C4-2B (cell line): ENCODE data around the gene GIMAP2.
"Not testable (repeated sequence)": the region's sequence is repeated elsewhere in the genome, so short reads cannot be mapped to it uniquely, and the experiment has no call there.

Source experiments
- H3K27ac ChIP-seq: fragments of 450-650 bp; 2 replicates; pipeline ENCODE4 v1.5.1; 2017
- ZFX ChIP-seq: fragments of 450-650 bp; IDR thresholded peaks from 2 replicates; pipeline ENCODE4 v1.6.1; 2017
- TF ChIP-seq, protein P1 (sequence below): fragments of 450-650 bp; conservative IDR thresholded peaks from 2 replicates; pipeline ENCODE4 v1.5.1; 2017; ENCODE audit warnings: mild to moderate bottlenecking

The GIMAP2 gene

DNA sequence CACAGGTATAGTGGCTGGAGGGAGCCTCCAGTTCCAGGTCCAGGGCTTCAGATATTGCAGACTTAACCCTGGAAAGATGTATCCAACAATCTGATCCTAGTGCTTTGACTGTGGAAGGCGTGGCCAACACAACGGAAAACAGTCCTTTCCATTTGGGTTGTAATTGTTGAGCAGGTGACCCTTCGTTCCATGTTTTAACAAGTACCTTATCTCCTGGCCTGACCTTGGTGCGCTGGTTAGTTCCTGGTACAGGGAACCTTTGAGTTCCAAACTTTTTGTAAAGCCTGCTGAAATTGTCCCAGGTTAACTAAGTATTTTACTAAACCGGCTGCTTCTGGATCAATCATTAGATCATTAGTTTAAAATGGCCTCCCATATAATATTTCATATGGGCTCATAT, 29.5 kb upstream of the GIMAP2 start:
- TF ChIP-seq, protein P1, sequence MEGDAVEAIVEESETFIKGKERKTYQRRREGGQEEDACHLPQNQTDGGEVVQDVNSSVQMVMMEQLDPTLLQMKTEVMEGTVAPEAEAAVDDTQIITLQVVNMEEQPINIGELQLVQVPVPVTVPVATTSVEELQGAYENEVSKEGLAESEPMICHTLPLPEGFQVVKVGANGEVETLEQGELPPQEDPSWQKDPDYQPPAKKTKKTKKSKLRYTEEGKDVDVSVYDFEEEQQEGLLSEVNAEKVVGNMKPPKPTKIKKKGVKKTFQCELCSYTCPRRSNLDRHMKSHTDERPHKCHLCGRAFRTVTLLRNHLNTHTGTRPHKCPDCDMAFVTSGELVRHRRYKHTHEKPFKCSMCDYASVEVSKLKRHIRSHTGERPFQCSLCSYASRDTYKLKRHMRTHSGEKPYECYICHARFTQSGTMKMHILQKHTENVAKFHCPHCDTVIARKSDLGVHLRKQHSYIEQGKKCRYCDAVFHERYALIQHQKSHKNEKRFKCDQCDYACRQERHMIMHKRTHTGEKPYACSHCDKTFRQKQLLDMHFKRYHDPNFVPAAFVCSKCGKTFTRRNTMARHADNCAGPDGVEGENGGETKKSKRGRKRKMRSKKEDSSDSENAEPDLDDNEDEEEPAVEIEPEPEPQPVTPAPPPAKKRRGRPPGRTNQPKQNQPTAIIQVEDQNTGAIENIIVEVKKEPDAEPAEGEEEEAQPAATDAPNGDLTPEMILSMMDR, result no peak
- no peak for TF ChIP-seq ZFX
- no peak overlapping the region for H3K27ac ChIP-seq

DNA sequence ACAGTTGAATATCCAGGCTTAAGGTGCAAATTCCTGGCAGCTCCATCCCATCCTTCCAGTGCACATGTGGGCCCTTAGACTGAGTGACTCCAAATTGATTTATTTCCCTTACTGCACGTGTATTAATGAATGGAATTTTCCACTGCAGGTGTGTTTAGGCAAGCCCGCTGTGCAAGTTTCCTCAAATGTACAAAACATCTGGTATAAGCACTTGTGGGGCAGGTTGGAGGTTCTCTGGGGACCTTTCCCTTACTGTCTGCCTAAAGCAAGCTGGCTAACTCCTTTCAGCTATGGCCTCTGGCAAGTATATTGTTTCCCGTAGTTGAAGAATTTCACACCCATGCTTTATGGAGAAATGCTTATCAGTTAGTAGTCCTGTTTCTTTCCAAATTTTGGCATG, 28.0 kb upstream of the GIMAP2 start:
- no peak overlapping the region for H3K27ac ChIP-seq
- TF ChIP-seq, protein P1, result no peak
- no peak for TF ChIP-seq ZFX

DNA sequence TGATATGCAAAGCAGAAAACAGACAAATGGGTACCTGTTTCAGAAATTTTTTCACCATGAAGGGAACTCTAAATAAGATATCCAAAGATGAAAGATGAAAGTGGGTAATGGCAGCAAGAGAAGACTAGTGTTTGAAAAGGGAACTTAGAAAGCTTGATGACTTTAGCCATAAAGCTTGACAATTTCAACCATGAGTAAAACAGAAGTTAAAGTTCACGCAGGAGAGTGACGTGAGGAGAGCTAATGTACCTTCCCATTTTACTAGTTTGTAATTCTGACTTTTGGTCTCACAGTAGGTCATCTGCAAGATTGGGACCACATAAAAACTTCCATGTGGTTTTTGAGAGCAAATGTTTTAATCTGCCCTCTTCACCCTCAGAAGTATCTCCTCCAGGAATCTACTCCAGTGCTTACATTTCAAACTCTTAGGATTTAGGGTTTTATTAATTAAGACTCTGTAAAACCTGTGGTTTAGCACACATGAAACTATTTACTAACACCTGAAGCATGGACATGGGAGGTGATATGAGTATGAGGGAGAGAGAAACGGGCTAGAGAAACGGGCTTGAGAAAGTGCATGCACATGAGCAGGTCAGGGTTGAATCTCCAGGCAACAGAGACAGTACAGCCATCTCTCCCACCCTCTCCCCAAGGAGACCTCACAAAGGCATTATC, 24.4 kb upstream of the GIMAP2 start:
- TF ChIP-seq, protein P1, result no peak
- TF ChIP-seq ZFX, result no peak
- H3K27ac ChIP-seq, result no peak overlapping the region

DNA sequence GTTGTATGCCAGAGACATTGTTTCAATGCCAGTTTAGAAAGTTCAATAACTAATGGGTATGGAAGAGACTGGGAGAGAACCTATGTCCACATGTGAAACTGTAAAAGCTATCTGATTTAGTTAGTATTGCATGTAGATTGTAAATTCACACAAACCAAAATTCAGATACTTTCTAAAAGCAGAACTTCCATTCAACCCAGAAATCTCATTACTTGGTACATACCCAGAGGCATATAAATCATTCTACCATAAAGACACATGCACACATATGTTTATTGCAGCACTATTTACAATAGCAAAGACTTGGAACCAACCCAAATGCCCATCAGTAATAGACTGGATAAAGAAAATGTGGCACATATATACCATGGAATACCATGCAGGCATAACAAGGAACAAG, 22.7 kb upstream of the GIMAP2 start:
- H3K27ac ChIP-seq, result not testable (repeated sequence)

DNA sequence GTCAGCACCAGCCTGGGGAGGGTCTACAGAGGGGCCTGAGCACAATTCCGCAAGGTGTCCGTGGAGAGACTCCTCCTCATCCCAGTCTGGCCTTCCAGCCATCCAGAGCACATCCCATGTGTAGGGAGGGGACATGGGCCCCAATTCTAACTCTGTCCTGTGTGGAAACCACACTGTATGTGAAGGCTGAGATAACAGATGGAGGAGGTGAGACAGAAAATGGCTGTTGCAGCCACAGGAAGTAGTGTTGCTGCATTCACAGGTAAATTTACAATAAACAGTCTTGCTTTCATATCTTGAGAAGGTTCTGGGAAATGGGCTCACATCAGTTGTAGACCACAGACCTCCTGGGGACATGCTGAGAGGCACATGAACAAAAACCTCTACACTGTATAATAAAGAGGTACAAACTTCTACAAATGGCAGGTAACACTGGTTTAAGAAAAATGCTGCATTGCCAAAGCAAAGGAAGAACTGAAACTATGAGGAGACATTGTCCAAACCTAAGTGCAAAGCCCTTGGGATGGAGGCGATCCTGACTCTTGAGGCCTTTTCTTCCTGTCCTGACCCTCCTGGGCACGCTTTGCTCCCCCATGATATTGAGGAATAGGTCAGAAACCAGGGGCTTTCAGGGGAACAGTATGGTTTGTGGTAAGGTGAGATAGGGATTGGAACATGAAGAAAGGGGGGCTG, 21.6 kb upstream of the GIMAP2 start:
- TF ChIP-seq, protein P1, result no peak
- no peak for TF ChIP-seq ZFX
- no peak overlapping the region for H3K27ac ChIP-seq

DNA sequence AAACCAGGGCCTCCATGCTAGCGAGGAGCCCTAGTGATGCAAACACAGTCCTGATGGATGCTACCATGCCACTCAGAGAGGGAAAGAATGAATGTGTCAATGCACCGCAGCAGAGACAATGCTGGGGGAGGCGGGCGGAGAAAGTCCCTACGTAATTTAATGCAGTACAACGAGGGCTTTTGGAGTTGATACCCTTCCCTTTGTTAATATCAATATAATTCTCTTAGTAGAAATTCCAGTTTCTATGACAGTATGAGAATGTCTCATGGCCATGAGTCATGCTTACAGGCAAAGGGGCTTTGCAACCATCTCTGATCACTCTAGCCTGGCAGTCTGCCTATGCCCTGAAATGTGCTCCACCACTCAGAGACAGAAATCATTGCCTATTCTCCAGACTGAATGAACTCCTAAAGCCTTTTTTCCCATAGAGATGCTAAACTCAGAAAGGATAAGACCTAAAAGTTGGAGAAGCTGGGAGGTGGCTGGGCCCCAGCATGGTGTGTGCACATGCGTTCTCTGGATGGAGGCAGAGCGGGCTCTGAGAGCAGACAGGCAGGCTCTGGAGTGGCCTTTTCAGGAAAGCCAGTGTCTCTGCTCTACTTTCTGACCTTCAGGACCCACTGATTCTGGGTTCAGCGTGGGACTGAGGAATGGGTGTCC, 20.3 kb upstream of the GIMAP2 start:
- no peak overlapping the region for H3K27ac ChIP-seq
- TF ChIP-seq, protein P1, result no peak
- TF ChIP-seq ZFX, result no peak

DNA sequence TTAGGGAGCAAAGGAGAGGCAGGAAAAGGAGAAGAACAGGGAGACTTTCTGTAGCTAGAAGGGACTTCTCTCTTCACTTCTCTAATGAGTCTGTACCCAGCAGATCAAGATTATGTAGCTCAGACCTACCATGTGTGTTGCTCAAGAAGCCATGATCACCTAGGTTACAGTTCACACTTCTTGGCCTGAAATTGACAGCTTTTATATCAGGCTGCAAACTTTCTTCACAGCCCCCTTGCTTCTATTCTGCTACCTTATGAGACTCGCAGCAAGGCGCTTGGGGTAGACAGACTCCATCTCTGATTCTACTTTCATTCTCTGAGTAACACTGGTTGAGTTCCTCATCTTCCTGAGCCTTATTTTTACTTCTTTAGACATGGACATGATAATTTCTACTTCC, 19.6 kb upstream of the GIMAP2 start:
- no peak for TF ChIP-seq ZFX
- TF ChIP-seq, protein P1, result no peak
- H3K27ac ChIP-seq, result no peak overlapping the region
